ENCODE data around the gene CFP. TPM values are rescaled to one million over a fixed set of nuclear protein-coding genes. Genes with fewer than 3 reads are reported as not detected.

Gene CFP
- total RNA-seq, 1 experiment from 2014 or later, result 2.0 TPM

Small RNAs within 50 kb of the gene (microRNA-seq; reads per million reads assigned to microRNA genes)
- not detected for gene MIR4769 (ENCODE audit: borderline number of aligned reads)

Other genes with a start within 250 kb of the CFP start
- 4.9 to 6.7 TPM (median 6.6 TPM) in 3 replicates for gene ZNF41, start 146.7 kb downstream of the CFP start, total RNA-seq (2021)
- 52.5 to 55.8 TPM (median 55.1 TPM) in 3 replicates for gene ARAF, start 68.7 kb downstream of the CFP start, total RNA-seq (2021)
- gene TIMP1, start 47.5 kb downstream of the CFP start, total RNA-seq (2021), result 35.4 to 50.8 TPM (median 50.1 TPM) in 3 replicates
- 7.1 to 8.3 TPM (median 7.3 TPM) in 3 replicates for gene SYN1, start 10.1 kb downstream of the CFP start, total RNA-seq (2021)
- 35.2 to 35.8 TPM (median 35.3 TPM) in 3 replicates for gene ELK1, start 20.6 kb upstream of the CFP start, total RNA-seq (2021)
- 68.6 to 80.5 TPM (median 79.9 TPM) in 3 replicates for gene UXT, start 29.2 kb upstream of the CFP start, total RNA-seq (2021)
- 8.9 to 12.0 TPM (median 11.9 TPM) in 3 replicates for gene ZNF81, start 207.0 kb upstream of the CFP start, total RNA-seq (2021)

All from WTC11 (cell line).